Measurements from ENCODE around the gene TMEM134.

The TMEM134 gene

GRCh38 chr11:67419325-67420049, 49.6 kb downstream of the TMEM134 start:
- no peak for DNase-seq

- peak; percentile 47 for DNase-seq
Measured at GRCh38 chr11:67418476-67419281, 50.4 kb downstream of the TMEM134 start.

GRCh38 chr11:67417425-67417824, 51.6 kb downstream of the TMEM134 start:
- DNase-seq = no peak

- DNase-seq = peak; percentile 9
Measured at GRCh38 chr11:67416416-67417335, 52.4 kb downstream of the TMEM134 start.

GRCh38 chr11:67415501-67416304, 53.3 kb downstream of the TMEM134 start, which contains the start of gene CARNS1:
Gene CARNS1 (plus strand): TSS chr11:67415678. CDS start chr11:67416200, 522 bp downstream.
- peak; percentile 11 for DNase-seq

GRCh38 chr11:67413266-67413849, 55.7 kb downstream of the TMEM134 start:
- DNase-seq = no peak

- no peak for DNase-seq
Measured at GRCh38 chr11:67412495-67413179, 56.4 kb downstream of the TMEM134 start.

GRCh38 chr11:67411785-67412152, 57.3 kb downstream of the TMEM134 start:
- no peak for DNase-seq

Data from DMS79 (cell line).